Mesendoderm (in vitro differentiated cells): ENCODE results near the gene SLC23A2.
"Not testable (repeated sequence)": the region's sequence is repeated elsewhere in the genome, so short reads cannot be mapped to it uniquely, and the experiment has no call there.

Source experiments
- DNase-seq: peaks from one replicate; pipeline ENCODE4 v3.0.0; 2013
- H2AK5ac ChIP-seq: 2 replicates; pipeline ENCODE4 v1.6.1; 2013; ENCODE audit warnings: low read length, inconsistent platforms
- H2BK120ac ChIP-seq: 2 replicates; pipeline ENCODE4 v1.6.1; 2013; ENCODE audit warnings: low read depth, mild to moderate bottlenecking, low read length, moderate library complexity, mixed read lengths
- H2BK15ac ChIP-seq: replicated peaks from 2 replicates; pipeline ENCODE4 v1.6.1; 2013; ENCODE audit warnings: low read depth, mild to moderate bottlenecking, moderate library complexity
- H2BK5ac ChIP-seq: 2 replicates; pipeline ENCODE4 v1.6.1; 2013; ENCODE audit warnings: low read length, inconsistent platforms
- H3K18ac ChIP-seq: 2 replicates; pipeline ENCODE4 v1.6.1; 2013; ENCODE audit warnings: mild to moderate bottlenecking, low read length, mixed read lengths
- H3K23ac ChIP-seq: one replicate; pipeline ENCODE4 v1.6.1; 2013; ENCODE audit warnings: low read length
- H3K27ac ChIP-seq: 2 replicates; pipeline ENCODE4 v1.5.1; 2013; ENCODE audit warnings: low read depth, mild to moderate bottlenecking, inconsistent platforms, low read length, moderate library complexity
- H3K27me3 ChIP-seq: 2 replicates; pipeline ENCODE4 v1.6.1; 2013; ENCODE audit warnings: low read length, control low read depth, mild to moderate bottlenecking, inconsistent platforms; ENCODE audit not compliant: insufficient read depth, poor library complexity
- H3K36me3 ChIP-seq: 2 replicates; pipeline ENCODE4 v1.6.1; 2013; ENCODE audit warnings: low read length, inconsistent platforms; ENCODE audit not compliant: control insufficient read depth, insufficient read depth
- H3K4ac ChIP-seq: one replicate; pipeline ENCODE4 v1.6.1; 2013; ENCODE audit warnings: low read depth, mild to moderate bottlenecking, low read length, moderate library complexity
- H3K4me1 ChIP-seq: 2 replicates; pipeline ENCODE4 v1.6.1; 2013; ENCODE audit warnings: low read depth, low read length, inconsistent platforms; ENCODE audit not compliant: control insufficient read depth
- H3K4me2 ChIP-seq: 2 replicates; pipeline ENCODE4 v1.6.1; 2013; ENCODE audit warnings: low read length
- H3K4me3 ChIP-seq: 2 replicates; pipeline ENCODE4 v1.5.1; 2013; ENCODE audit warnings: mild to moderate bottlenecking, low read length
- H3K56ac ChIP-seq: one replicate; pipeline ENCODE4 v1.6.1; 2013; ENCODE audit warnings: low read length
- H3K79me1 ChIP-seq: 2 replicates; pipeline ENCODE4 v1.6.1; 2013; ENCODE audit warnings: low read length, inconsistent platforms
- H3K79me2 ChIP-seq: 2 replicates; pipeline ENCODE4 v1.6.1; 2013; ENCODE audit warnings: mild to moderate bottlenecking, low read length; ENCODE audit not compliant: control insufficient read depth, insufficient read depth
- H3K9ac ChIP-seq: 2 replicates; pipeline ENCODE4 v1.6.1; 2013; ENCODE audit warnings: low read length, inconsistent platforms
- H4K5ac ChIP-seq: one replicate; pipeline ENCODE4 v1.6.1; 2013; ENCODE audit warnings: low read length
- H4K8ac ChIP-seq: one replicate; pipeline ENCODE4 v1.6.1; 2013; ENCODE audit warnings: low read depth, mild to moderate bottlenecking, control low read depth, low read length, moderate library complexity
- WGBS: extraction: QIAGEN DNeasy Blood & Tissue Kit; methylation state at CpG from one replicate; pipeline ENCODE4 v1.1.7; 2013; ENCODE audit warnings: low lambda C conversion rate, missing lambda C conversion rate; ENCODE audit not compliant: insufficient coverage; ENCODE audit errors: extremely low coverage; 5-methylcytosine and 5-hydroxymethylcytosine counted together

The SLC23A2 gene

DNA sequence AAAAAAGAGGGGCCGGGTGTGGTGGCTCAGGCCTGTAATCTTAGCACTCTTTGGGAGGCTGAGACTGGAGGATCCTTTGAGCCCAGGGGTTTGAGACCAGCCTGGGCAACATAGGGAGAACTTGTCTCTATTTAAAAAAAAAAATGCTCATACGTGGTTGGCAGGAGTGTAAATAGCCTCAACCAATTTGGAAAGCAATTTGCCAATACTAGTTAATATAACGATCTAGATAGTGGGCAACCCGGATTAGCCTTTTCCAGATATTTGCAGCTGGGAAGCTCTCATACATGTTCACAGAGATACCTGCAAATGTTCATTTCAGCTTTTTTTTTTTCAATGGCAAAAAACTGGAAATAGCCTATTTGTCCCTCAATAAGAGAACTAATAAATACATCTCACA, 39.0 kb upstream of the SLC23A2 start:
- WGBS: no CpG with 5 or more reads among the region's 4 CpGs
- H2BK15ac ChIP-seq: no peak overlapping the region
- H4K8ac ChIP-seq: no peak overlapping the region
- H3K4ac ChIP-seq: no peak overlapping the region
- H3K36me3 ChIP-seq: no peaks in the 10 kb centered on the region
- H3K27ac ChIP-seq: no peak overlapping the region
- no peak for DNase-seq
- no peak overlapping the region for H2BK120ac ChIP-seq
- H3K18ac ChIP-seq: no peak overlapping the region
- H4K5ac ChIP-seq: no peak overlapping the region
- no peaks in the 10 kb centered on the region for H3K79me1 ChIP-seq
- H3K23ac ChIP-seq: no peak overlapping the region
- H3K79me2 ChIP-seq: no peaks in the 10 kb centered on the region
- no peaks in the 10 kb centered on the region for H3K4me1 ChIP-seq
- H2AK5ac ChIP-seq: no peak overlapping the region
- H3K9ac ChIP-seq: no peak overlapping the region
- H3K4me2 ChIP-seq: no peak overlapping the region
- no peaks in the 10 kb centered on the region for H3K27me3 ChIP-seq
- no peak overlapping the region for H3K56ac ChIP-seq
- H2BK5ac ChIP-seq: no peak overlapping the region
- H3K4me3 ChIP-seq: no peak overlapping the region

DNA sequence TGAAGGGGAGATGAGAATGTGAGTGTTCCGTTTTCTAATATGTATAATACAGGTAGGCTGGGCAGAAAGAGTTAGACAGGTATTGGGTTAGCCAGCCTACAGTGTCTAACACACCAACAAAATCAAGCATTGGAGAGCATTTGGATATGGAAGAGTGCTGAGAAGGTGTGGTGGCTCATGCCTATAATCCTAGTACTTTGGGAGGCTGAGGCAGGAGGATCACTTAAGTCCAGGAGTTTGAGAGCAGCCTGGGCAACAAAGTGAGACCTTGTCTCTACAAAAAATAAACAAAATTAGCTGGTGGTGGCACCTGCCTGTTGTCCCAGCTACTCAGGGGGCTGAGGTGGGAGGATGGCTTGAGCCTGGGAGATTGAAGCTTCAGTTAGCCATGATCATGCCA, 38.6 kb upstream of the SLC23A2 start:
- no peaks in the 10 kb centered on the region for H3K79me2 ChIP-seq
- H3K4me3 ChIP-seq: no peak overlapping the region
- H2AK5ac ChIP-seq: no peak overlapping the region
- WGBS: no CpG with 5 or more reads among the region's 1 CpG
- no peak overlapping the region for H3K9ac ChIP-seq
- H3K56ac ChIP-seq: no peak overlapping the region
- H3K27me3 ChIP-seq: no peaks in the 10 kb centered on the region
- H3K79me1 ChIP-seq: no peaks in the 10 kb centered on the region
- no peaks in the 10 kb centered on the region for H3K36me3 ChIP-seq
- H3K4ac ChIP-seq: no peak overlapping the region
- H3K27ac ChIP-seq: no peak overlapping the region
- no peak overlapping the region for H3K23ac ChIP-seq
- no peak overlapping the region for H2BK5ac ChIP-seq
- H2BK15ac ChIP-seq: no peak overlapping the region
- no peak overlapping the region for H4K5ac ChIP-seq
- H3K18ac ChIP-seq: no peak overlapping the region
- no peak for DNase-seq
- H2BK120ac ChIP-seq: no peak overlapping the region
- no peak overlapping the region for H3K4me2 ChIP-seq
- H3K4me1 ChIP-seq: no peaks in the 10 kb centered on the region
- no peak overlapping the region for H4K8ac ChIP-seq

DNA sequence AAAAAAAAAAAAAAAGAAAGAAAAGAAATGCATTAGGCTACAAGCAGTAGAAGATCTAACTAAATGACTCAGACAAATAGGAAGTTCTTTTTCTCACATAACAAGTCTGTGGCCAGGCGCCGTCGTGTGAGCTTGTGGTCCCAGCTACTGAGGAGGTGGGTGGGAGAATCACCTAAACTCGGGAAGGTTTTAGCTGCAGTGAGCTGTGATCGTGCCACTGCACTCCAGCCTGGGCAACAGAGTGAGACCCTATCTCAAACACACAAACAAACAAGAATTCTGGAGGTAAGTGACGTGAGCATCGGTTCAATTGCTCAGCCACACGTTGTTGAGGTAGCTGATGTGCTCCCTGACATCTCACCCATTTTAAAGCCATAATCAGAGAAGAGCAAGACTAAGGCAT, 37.9 kb upstream of the SLC23A2 start:
- no peaks in the 10 kb centered on the region for H3K27me3 ChIP-seq

DNA sequence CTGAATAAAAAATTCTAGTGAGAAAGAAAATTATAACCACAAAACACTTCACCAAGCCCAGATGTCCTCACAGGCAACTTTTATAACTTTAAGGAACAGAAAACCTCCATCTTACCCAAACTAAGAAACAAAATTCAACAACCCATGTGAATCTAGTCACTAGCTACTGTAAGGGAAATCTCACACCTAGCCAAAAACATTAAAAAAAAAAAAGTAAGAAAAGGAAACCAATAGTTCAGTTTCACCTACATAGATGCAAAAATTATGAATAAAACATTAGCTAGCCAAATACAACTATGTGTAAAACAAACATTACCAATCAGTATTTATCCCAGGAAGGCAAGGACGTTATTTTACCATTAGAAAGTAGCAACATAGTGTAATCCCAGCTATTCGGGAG, 35.5 kb upstream of the SLC23A2 start:
- Histone ChIP-seq H4K5ac (no peak overlapping the region), H3K79me2 (no peaks in the 10 kb centered on the region), H3K4me2 (no peak overlapping the region), H3K56ac (no peak overlapping the region), H2BK120ac (no peak overlapping the region), H3K27me3 (no peaks in the 10 kb centered on the region), H3K4me3 (no peak overlapping the region), H3K36me3 (no peaks in the 10 kb centered on the region), H2BK5ac (no peak overlapping the region), H3K9ac (no peak overlapping the region), H3K18ac (no peak overlapping the region), H2BK15ac (no peak overlapping the region), H3K4me1 (no peaks in the 10 kb centered on the region), H4K8ac (no peak overlapping the region), H2AK5ac (no peak overlapping the region), H3K79me1 (no peaks in the 10 kb centered on the region), H3K23ac (no peak overlapping the region), H3K4ac (no peak overlapping the region), H3K27ac (no peak overlapping the region)
- no CpG with 5 or more reads among the region's 2 CpGs for WGBS
- no peak for DNase-seq

More for the DNA sequence above, 37.9 kb upstream of the SLC23A2 start:
- Histone ChIP-seq H3K27ac (no peak overlapping the region), H3K4me3 (no peak overlapping the region), H3K4me2 (no peak overlapping the region), H2AK5ac (no peak overlapping the region), H2BK5ac (no peak overlapping the region), H3K79me1 (no peaks in the 10 kb centered on the region), H4K5ac (no peak overlapping the region), H3K18ac (no peak overlapping the region), H2BK120ac (no peak overlapping the region), H2BK15ac (no peak overlapping the region), H3K56ac (no peak overlapping the region), H3K4me1 (no peaks in the 10 kb centered on the region), H3K9ac (no peak overlapping the region), H3K36me3 (no peaks in the 10 kb centered on the region), H3K23ac (no peak overlapping the region), H4K8ac (no peak overlapping the region), H3K79me2 (no peaks in the 10 kb centered on the region), H3K4ac (no peak overlapping the region)
- no CpG with 5 or more reads among the region's 8 CpGs for whole genome bisulfite sequencing
- DNase-seq: no peak

DNA sequence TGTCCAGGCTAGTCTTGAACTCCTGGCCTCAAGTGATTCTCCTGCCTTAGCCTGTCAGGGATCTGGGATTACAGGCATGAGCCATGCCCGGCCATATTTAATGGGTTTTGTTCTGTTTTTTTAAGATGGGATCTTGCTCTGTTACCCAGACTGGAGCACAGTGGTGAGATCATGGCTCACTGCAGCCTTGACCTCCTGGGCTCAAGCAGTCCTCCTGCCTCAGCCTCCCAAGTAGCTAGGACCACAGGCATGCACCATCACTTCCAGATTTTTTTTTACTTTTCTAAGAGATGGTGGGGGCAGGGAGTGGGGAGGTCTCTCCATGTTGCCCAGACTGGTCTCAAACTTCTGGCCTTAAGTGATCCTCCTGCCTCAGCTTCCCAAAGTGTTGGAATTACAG, 34.2 kb upstream of the SLC23A2 start:
- H2AK5ac ChIP-seq, H3K4me1 ChIP-seq, H3K27me3 ChIP-seq, H3K4me2 ChIP-seq, H3K27ac ChIP-seq, H3K36me3 ChIP-seq, H2BK120ac ChIP-seq, H3K4ac ChIP-seq, H3K79me2 ChIP-seq, H3K4me3 ChIP-seq, H3K9ac ChIP-seq, H3K79me1 ChIP-seq, H2BK15ac ChIP-seq, H2BK5ac ChIP-seq, H3K56ac ChIP-seq, H4K8ac ChIP-seq, DNase-seq, H3K23ac ChIP-seq, H3K18ac ChIP-seq, H4K5ac ChIP-seq: not testable (repeated sequence)
- no CpG with 5 or more reads among the region's 1 CpG for WGBS

DNA sequence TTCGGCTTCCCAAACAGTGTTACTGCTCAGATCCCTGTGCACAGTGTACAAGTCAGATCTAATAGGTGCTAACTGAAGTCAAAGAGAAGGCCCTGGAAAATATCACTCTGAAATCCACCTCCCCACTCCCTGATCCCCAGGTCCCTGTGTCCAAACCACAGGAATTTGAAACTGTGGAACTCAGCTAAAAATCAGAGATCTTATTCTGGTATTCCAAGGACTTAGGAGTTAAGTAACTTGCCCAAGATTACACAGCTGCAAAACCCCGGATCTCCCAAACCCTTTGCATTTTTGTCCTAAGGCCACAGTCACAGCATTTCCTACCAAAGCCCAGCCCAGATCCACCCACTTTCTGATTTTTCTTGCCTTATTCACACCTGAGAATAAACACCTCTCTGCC, 32.3 kb upstream of the SLC23A2 start:
- no peak overlapping the region for H2AK5ac ChIP-seq
- no peak overlapping the region for H3K4me2 ChIP-seq
- no peak overlapping the region for H2BK5ac ChIP-seq
- no peak overlapping the region for H3K18ac ChIP-seq
- H3K23ac ChIP-seq: no peak overlapping the region
- no peak overlapping the region for H3K56ac ChIP-seq
- H3K79me2 ChIP-seq: no peaks in the 10 kb centered on the region
- no peaks in the 10 kb centered on the region for H3K36me3 ChIP-seq
- no peak overlapping the region for H3K27ac ChIP-seq
- H3K4me3 ChIP-seq: no peak overlapping the region
- H2BK15ac ChIP-seq: no peak overlapping the region
- H3K27me3 ChIP-seq: no peaks in the 10 kb centered on the region
- no peak overlapping the region for H3K4ac ChIP-seq
- H3K9ac ChIP-seq: no peak overlapping the region
- H3K79me1 ChIP-seq: no peaks in the 10 kb centered on the region
- H3K4me1 ChIP-seq: no peaks in the 10 kb centered on the region
- WGBS: no CpG with 5 or more reads among the region's 2 CpGs
- H4K8ac ChIP-seq: no peak overlapping the region
- no peak overlapping the region for H2BK120ac ChIP-seq
- DNase-seq: no peak
- no peak overlapping the region for H4K5ac ChIP-seq
